GM12878 (cell line): ENCODE results near the gene GNLY. TPM values are rescaled to one million over a fixed set of nuclear protein-coding genes. Genes with fewer than 3 reads are reported as not detected.
A peak's percentile ranks its signal among the peaks of the same experiment; 100 is the strongest.

Experiments used
- CBX3 ChIP-seq: fragments of 200-600 bp; sonication (generic); IDR thresholded peaks from 2 replicates; pipeline ENCODE4 v1.6.1; 2016; ENCODE audit warnings: low read depth, borderline replicate concordance
- CHD1 ChIP-seq: IDR thresholded peaks from 2 replicates; pipeline ENCODE4 v1.6.1; 2012; ENCODE audit warnings: low read depth, low read length, improper control_type of control experiment
- CTCF ChIP-seq, 3 experiments: IDR thresholded peaks in 2 of 3; conservative IDR thresholded peaks in 1 of 3; 2 replicates each; pipeline ENCODE4 v1.5.1; 2011; ENCODE audit warnings: low read depth in 3 of 3, low read length in 3 of 3, mild to moderate bottlenecking in 3 of 3, control low read depth in 2 of 3, moderate library complexity in 2 of 3, inconsistent platforms in 1 of 3, mixed read lengths in 1 of 3; ENCODE audit not compliant: control insufficient read depth in 2 of 3, insufficient read depth in 1 of 3; ENCODE audit errors: extremely low read depth in 1 of 3
- ETV6 ChIP-seq, 2 experiments: fragments of 450-650 bp in 1 of 2; IDR thresholded peaks in 1 of 2; conservative IDR thresholded peaks in 1 of 2; 2 replicates each; pipeline ENCODE4 v1.6.1; 2014; ENCODE audit warnings: antibody characterized with exemption in 1 of 2, borderline replicate concordance in 1 of 2, low read depth in 1 of 2, mild to moderate bottlenecking in 1 of 2, moderate library complexity in 1 of 2
- HSF1 ChIP-seq: fragments of 150-350 bp; IDR thresholded peaks from 2 replicates; pipeline ENCODE4 v1.6.1; 2014; ENCODE audit warnings: mild to moderate bottlenecking, low read depth, low read length
- JUNB ChIP-seq: IDR thresholded peaks from 2 replicates; pipeline ENCODE4 v1.6.1; 2016; ENCODE audit warnings: antibody characterized with exemption, mild to moderate bottlenecking
- KDM1A ChIP-seq: fragments of 200-600 bp; sonication (generic); IDR thresholded peaks from 2 replicates; pipeline ENCODE4 v1.6.1; 2016; ENCODE audit warnings: borderline replicate concordance
- MEF2B ChIP-seq: fragments of 450-650 bp; IDR thresholded peaks from 2 replicates; pipeline ENCODE4 v1.6.1; 2018; ENCODE audit warnings: mild to moderate bottlenecking, moderate library complexity; ENCODE audit not compliant: partially characterized antibody, poor library complexity, severe bottlenecking
- NFYA ChIP-seq: IDR thresholded peaks from 2 replicates; pipeline ENCODE4 v1.6.1; 2011; ENCODE audit warnings: low read depth, mild to moderate bottlenecking, low read length, improper control_type of control experiment, borderline replicate concordance
- NR2C1 ChIP-seq: fragments of 450-650 bp; IDR thresholded peaks from 2 replicates; pipeline ENCODE4 v1.6.1; 2017; ENCODE audit warnings: antibody characterized with exemption, mild to moderate bottlenecking, moderate library complexity
- POLR2A ChIP-seq: IDR thresholded peaks from 2 replicates; pipeline ENCODE4 v1.6.1; 2011; ENCODE audit warnings: low read depth, mild to moderate bottlenecking, low read length
- RAD51 ChIP-seq: fragments of 450-650 bp; IDR thresholded peaks from 2 replicates; pipeline ENCODE4 v1.6.1; 2016; ENCODE audit warnings: moderate library complexity, mild to moderate bottlenecking, inconsistent platforms
- SUPT20H ChIP-seq: IDR thresholded peaks from 2 replicates; pipeline ENCODE4 v1.6.1; 2011; ENCODE audit warnings: low read depth, mild to moderate bottlenecking, low read length, moderate library complexity, borderline replicate concordance; ENCODE audit not compliant: control insufficient read depth
- TAF1 ChIP-seq: IDR thresholded peaks from 2 replicates; pipeline ENCODE4 v1.6.1; 2011; ENCODE audit warnings: mild to moderate bottlenecking, low read depth, low read length, borderline replicate concordance
- TCF12 ChIP-seq: IDR thresholded peaks from 2 replicates; pipeline ENCODE4 v1.6.1; 2011; ENCODE audit warnings: low read depth, mild to moderate bottlenecking, low read length
- ZNF207 ChIP-seq: fragments of 450-650 bp; IDR thresholded peaks from 2 replicates; pipeline ENCODE4 v1.6.1; 2014; ENCODE audit warnings: antibody characterized with exemption, mild to moderate bottlenecking, borderline replicate concordance
- ZNF24 ChIP-seq: fragments of 450-650 bp; IDR thresholded peaks from 2 replicates; pipeline ENCODE4 v1.6.1; 2017; ENCODE audit warnings: antibody characterized with exemption, mild to moderate bottlenecking
- polyA plus RNA-seq, 11 experiments: library from polyadenylated mRNA; depleted of rRNA in 4 of 11; unstranded in 6 of 11; stranded (reverse) in 5 of 11; fragments of >200 nt; fragmentation: Nextera tagmentation in 4 of 11; fragmentation: Illumina TruSeq in 1 of 11; extraction: Ambion mirVana in 4 of 11; extraction: Trizol in 1 of 11; gene quantifications; 1 replicate in 1 of 11; 2 replicates in 10 of 11; pipeline versions ENCODE4 v1.2.1 to v1.2.3, GENCODE V29; 2011 to 2016; ENCODE audit warnings: inconsistent platforms in 2 of 11, missing spikeins in 2 of 11, low read depth in 1 of 11
- total RNA-seq, 4 experiments: library from RNA; depleted of rRNA in 3 of 4; stranded (reverse); fragments of >200 nt in 3 of 4; fragmentation: Illumina TruSeq in 1 of 4; extraction: Trizol in 1 of 4; gene quantifications; 2 replicates each; pipeline versions ENCODE4 v1.2.1 to v1.2.3, GENCODE V29; 2013 to 2021
- TF ChIP-seq, protein P1 (sequence below): IDR thresholded peaks from 2 replicates; pipeline ENCODE4 v1.6.1; 2012; ENCODE audit warnings: low read depth, low read length, improper control_type of control experiment
- TF ChIP-seq, protein P2 (sequence below): fragments of 450-650 bp; IDR thresholded peaks from 2 replicates; pipeline ENCODE4 v1.6.1; 2017; ENCODE audit warnings: mild to moderate bottlenecking, low read depth, inconsistent platforms; ENCODE audit not compliant: poor library complexity, severe bottlenecking
- TF ChIP-seq, protein P3 (sequence below): fragments of 450-650 bp; IDR thresholded peaks from 2 replicates; pipeline ENCODE4 v1.6.1; 2017; ENCODE audit warnings: mild to moderate bottlenecking, moderate library complexity

Gene GNLY
- total and polyA plus RNA-seq, 10 of the 15 experiments (the other 5 are each of a cell fraction or from before 2014, with no cell fraction given) = 0.18 to 0.42 TPM; not detected in 8

DNA sequence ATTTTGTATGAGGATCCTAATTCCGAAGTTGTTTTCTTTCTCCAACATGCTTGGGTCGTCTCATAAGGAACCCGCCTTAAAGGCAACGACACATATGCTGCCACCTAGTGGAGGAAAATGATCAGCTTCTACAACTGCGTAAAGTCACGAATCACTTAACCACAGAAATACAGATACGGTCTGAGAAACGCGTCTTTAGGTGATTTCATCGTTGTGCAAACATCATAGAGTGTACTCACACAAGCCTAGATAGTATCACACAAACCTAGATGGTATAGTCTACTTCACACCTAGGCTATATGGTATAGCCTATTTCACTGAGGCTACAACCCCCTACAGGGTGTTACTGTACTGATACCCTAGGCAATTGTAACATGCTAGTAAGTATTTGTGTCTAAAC is 13.1 kb downstream of the GNLY start (continued):
- TF ChIP-seq CTCF (IDR thresholded peaks at IDR 0.05 in 2 of 3, conservative IDR thresholded peaks at IDR 0.05 in 1 of 3; ENCODE audit: control insufficient read depth in 2 of 3, extremely low read depth in 1 of 3, insufficient read depth in 1 of 3, low read depth in 3 of 3, low read length in 3 of 3) (peak; percentile 74 to 83 (median 82)), ETV6 (conservative IDR thresholded peaks at IDR 0.05 in 1 of 2, IDR thresholded peaks at IDR 0.05 in 1 of 2; ENCODE audit: borderline replicate concordance in 1 of 2, low read depth in 1 of 2) (no peak), CBX3 (no peak), MEF2B (no peak), RAD51 (no peak), KDM1A (no peak), ZNF207 (no peak), SUPT20H (no peak), NFYA (no peak), JUNB (peak; percentile 42; the same call in 1 of the 2 replicates), TAF1 (no peak), POLR2A (no peak), TCF12 (no peak), NR2C1 (no peak), HSF1 (no peak), ZNF24 (no peak), CHD1 (0 out of 2 replicates have a peak, but pooled peaks have one; percentile 59)
- TF ChIP-seq, protein P1, sequence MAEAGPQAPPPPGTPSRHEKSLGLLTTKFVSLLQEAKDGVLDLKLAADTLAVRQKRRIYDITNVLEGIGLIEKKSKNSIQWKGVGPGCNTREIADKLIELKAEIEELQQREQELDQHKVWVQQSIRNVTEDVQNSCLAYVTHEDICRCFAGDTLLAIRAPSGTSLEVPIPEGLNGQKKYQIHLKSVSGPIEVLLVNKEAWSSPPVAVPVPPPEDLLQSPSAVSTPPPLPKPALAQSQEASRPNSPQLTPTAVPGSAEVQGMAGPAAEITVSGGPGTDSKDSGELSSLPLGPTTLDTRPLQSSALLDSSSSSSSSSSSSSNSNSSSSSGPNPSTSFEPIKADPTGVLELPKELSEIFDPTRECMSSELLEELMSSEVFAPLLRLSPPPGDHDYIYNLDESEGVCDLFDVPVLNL = no peak
- TF ChIP-seq, protein P2, sequence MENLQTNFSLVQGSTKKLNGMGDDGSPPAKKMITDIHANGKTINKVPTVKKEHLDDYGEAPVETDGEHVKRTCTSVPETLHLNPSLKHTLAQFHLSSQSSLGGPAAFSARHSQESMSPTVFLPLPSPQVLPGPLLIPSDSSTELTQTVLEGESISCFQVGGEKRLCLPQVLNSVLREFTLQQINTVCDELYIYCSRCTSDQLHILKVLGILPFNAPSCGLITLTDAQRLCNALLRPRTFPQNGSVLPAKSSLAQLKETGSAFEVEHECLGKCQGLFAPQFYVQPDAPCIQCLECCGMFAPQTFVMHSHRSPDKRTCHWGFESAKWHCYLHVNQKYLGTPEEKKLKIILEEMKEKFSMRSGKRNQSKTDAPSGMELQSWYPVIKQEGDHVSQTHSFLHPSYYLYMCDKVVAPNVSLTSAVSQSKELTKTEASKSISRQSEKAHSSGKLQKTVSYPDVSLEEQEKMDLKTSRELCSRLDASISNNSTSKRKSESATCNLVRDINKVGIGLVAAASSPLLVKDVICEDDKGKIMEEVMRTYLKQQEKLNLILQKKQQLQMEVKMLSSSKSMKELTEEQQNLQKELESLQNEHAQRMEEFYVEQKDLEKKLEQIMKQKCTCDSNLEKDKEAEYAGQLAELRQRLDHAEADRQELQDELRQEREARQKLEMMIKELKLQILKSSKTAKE = peak; percentile 29
- TF ChIP-seq, protein P3, sequence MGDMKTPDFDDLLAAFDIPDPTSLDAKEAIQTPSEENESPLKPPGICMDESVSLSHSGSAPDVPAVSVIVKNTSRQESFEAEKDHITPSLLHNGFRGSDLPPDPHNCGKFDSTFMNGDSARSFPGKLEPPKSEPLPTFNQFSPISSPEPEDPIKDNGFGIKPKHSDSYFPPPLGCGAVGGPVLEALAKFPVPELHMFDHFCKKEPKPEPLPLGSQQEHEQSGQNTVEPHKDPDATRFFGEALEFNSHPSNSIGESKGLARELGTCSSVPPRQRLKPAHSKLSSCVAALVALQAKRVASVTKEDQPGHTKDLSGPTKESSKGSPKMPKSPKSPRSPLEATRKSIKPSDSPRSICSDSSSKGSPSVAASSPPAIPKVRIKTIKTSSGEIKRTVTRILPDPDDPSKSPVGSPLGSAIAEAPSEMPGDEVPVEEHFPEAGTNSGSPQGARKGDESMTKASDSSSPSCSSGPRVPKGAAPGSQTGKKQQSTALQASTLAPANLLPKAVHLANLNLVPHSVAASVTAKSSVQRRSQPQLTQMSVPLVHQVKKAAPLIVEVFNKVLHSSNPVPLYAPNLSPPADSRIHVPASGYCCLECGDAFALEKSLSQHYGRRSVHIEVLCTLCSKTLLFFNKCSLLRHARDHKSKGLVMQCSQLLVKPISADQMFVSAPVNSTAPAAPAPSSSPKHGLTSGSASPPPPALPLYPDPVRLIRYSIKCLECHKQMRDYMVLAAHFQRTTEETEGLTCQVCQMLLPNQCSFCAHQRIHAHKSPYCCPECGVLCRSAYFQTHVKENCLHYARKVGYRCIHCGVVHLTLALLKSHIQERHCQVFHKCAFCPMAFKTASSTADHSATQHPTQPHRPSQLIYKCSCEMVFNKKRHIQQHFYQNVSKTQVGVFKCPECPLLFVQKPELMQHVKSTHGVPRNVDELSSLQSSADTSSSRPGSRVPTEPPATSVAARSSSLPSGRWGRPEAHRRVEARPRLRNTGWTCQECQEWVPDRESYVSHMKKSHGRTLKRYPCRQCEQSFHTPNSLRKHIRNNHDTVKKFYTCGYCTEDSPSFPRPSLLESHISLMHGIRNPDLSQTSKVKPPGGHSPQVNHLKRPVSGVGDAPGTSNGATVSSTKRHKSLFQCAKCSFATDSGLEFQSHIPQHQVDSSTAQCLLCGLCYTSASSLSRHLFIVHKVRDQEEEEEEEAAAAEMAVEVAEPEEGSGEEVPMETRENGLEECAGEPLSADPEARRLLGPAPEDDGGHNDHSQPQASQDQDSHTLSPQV = no peak
